Activated CD8-positive, alpha-beta memory T cell treated with anti-CD3 and anti-CD28 coated beads, Interleukin-2, amount 10 ng/mL, durations not matched to agents 7 days and 5 days (primary cell): ENCODE measurements around the gene LBH. TPM values are rescaled to one million over a fixed set of nuclear protein-coding genes. Genes with fewer than 3 reads are reported as not detected.
A peak's percentile ranks its signal among the peaks of the same experiment; 100 is the strongest.

Experiments
- ATAC-seq: fragments of 150-1000 bp; cut with Tn5 transposase; one replicate; pipeline ENCODE4 v1.10.0; 2021; ENCODE audit warnings: moderate library complexity
- CTCF ChIA-PET: fragments of 350-600 bp; sonication (Branson Sonifier 250); formaldehyde crosslinking; loops from one replicate; lab custom pipeline; 2021; ENCODE audit warnings: antibody characterized with exemption; lab: Charles Lee
- DNase-seq: peaks from one replicate; pipeline ENCODE4 v3.0.0-alpha.2; 2020
- H3K27ac Mint-ChIP-seq: one replicate; pipeline ENCODE4 v1.8.0; 2021; ENCODE audit warnings: mild to moderate bottlenecking, mixed read lengths
- H3K27me3 Mint-ChIP-seq: one replicate; pipeline ENCODE4 v1.8.0; 2021; ENCODE audit warnings: mixed read lengths
- H3K36me3 Mint-ChIP-seq: one replicate; pipeline ENCODE4 v1.8.0; 2021; ENCODE audit warnings: mild to moderate bottlenecking, mixed read lengths
- H3K4me1 Mint-ChIP-seq: one replicate; pipeline ENCODE4 v1.8.0; 2021; ENCODE audit warnings: mixed read lengths
- H3K4me3 Mint-ChIP-seq: one replicate; pipeline ENCODE4 v1.8.0; 2021; ENCODE audit warnings: mild to moderate bottlenecking, moderate library complexity, mixed read lengths
- H3K9me3 Mint-ChIP-seq: one replicate; pipeline ENCODE4 v1.8.0; 2022; ENCODE audit warnings: low read depth, mixed read lengths
- total RNA-seq, 2 experiments: library from RNA; stranded (reverse); gene quantifications; one replicate each; pipeline ENCODE4 v1.2.3, GENCODE V29; 2021

Gene LBH
- total RNA-seq, 2 experiments from 2014 or later, result 68.5 to 71.5 TPM

DNA sequence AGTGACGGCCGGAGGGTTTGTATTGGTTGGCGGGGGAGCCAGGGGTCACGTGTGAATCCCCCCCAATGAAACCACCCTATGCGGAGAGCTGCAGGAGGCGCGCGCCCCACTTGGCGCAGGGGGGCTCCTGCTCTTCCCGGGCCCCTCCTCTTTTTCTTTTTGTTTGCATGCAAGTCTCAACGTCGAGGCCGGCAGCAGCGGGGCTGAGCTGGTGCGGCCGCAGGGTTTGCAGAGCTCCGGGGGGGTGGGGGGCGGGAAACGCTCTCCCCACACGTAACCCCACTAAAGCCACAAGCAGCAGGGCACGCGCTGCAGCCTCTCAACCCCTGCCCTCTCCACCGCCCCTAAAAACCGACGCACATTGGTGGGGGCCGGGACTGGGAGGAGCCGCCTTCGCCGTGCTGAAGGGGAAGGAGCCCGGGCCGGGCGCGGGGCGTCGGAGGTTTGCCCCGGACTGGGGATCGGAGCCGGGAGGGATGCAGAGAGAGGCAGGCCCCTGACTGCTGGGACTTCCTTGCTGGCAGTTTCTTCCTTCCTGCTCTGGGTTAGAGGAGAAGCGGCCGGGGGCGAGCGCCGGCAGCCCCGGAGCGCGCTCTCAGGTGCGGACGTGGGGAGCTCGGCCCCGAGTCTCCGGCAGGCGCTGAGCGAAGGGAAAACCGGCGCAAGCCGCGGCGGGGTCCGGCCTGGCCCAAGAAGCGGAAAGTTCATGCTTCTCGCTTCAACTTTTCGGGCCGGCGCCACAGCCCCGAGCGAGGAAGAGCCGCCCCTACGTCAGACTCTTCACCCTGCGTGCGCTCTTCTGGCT is 864 bp downstream of the LBH start:
- Mint-ChIP-seq H3K36me3 (peaks cover 32% of the 10 kb centered on the region), H3K4me3 (peak overlapping the region; percentile 73), H3K9me3 (peaks cover 4% of the 10 kb centered on the region), H3K27ac (peak overlapping the region; percentile 72), H3K4me1 (peaks cover 60% of the 10 kb centered on the region), H3K27me3 (peaks cover 12% of the 10 kb centered on the region)
- peak; percentile 91 for DNase-seq
- ATAC-seq, result peak; percentile 56
- CTCF ChIA-PET, result interaction anchor here (1.0 to 3.8 kb wide), 9 partner anchors 8 to 479 kb away, joined by 3 to 23 read pairs (median 6); partner anchors contain the start of genes LCLAT1 and YPEL5

GRCh38 chr2:30232801-30233130 is 1.4 kb downstream of the LBH start:
- Mint-ChIP-seq H3K4me1 (peaks cover 60% of the 10 kb centered on the region), H3K27ac (peak overlapping the region; percentile 72), H3K27me3 (peaks cover 12% of the 10 kb centered on the region), H3K9me3 (peaks cover 4% of the 10 kb centered on the region), H3K4me3 (peak overlapping the region; percentile 73), H3K36me3 (peaks cover 38% of the 10 kb centered on the region)
- CTCF ChIA-PET, result interaction anchor here (1.0 to 3.8 kb wide), 7 partner anchors 8 to 478 kb away, joined by 3 to 23 read pairs (median 15); partner anchors contain the start of gene LCLAT1
- ATAC-seq (peak; percentile 5), DNase-seq (peak; percentile 75)

GRCh38 chr2:30233271-30234009 is 2.1 kb downstream of the LBH start:
- peak overlapping the region; percentile 73 for H3K4me3 Mint-ChIP-seq
- DNase-seq, result peak; percentile 43
- H3K27ac Mint-ChIP-seq, result peak overlapping the region; percentile 72
- peaks cover 43% of the 10 kb centered on the region for H3K36me3 Mint-ChIP-seq
- peaks cover 4% of the 10 kb centered on the region for H3K9me3 Mint-ChIP-seq
- H3K27me3 Mint-ChIP-seq, result peaks cover 12% of the 10 kb centered on the region
- no peak for ATAC-seq
- peaks cover 65% of the 10 kb centered on the region for H3K4me1 Mint-ChIP-seq
- CTCF ChIA-PET, result interaction anchor here (0.6 to 3.8 kb wide), 13 partner anchors 23 to 477 kb away, joined by 3 to 23 read pairs (median 4); partner anchors contain the start of gene LCLAT1

- ATAC-seq (no peak), DNase-seq (peak; percentile 73)
- Mint-ChIP-seq H3K27me3 (peaks cover 12% of the 10 kb centered on the region), H3K36me3 (peaks cover 50% of the 10 kb centered on the region), H3K9me3 (peaks cover 4% of the 10 kb centered on the region), H3K4me1 (peaks cover 73% of the 10 kb centered on the region), H3K27ac (peak overlapping the region; percentile 72), H3K4me3 (peak overlapping the region; percentile 73)
- CTCF ChIA-PET, result interaction anchor here (0.6 to 3.8 kb wide), 12 partner anchors 16 to 476 kb away, joined by 3 to 21 read pairs (median 4); no protein-coding TSS in a partner anchor
Observed at GRCh38 chr2:30234180-30234971, 3.0 kb downstream of the LBH start.

GRCh38 chr2:30235008-30235655 is 3.8 kb downstream of the LBH start:
- ATAC-seq (no peak), DNase-seq (peak; percentile 77)
- Mint-ChIP-seq H3K27me3 (peaks cover 8% of the 10 kb centered on the region), H3K4me3 (peak overlapping the region; percentile 73), H3K36me3 (peaks cover 58% of the 10 kb centered on the region), H3K4me1 (peaks cover 76% of the 10 kb centered on the region), H3K27ac (peak overlapping the region; percentile 72), H3K9me3 (peaks cover 4% of the 10 kb centered on the region)
- CTCF ChIA-PET, result interaction anchor here (0.9 to 3.8 kb wide), 10 partner anchors 13 to 476 kb away, joined by 3 to 21 read pairs (median 5); no protein-coding TSS in a partner anchor

GRCh38 chr2:30235859-30236535 is 4.7 kb downstream of the LBH start:
- ATAC-seq, result no peak
- Mint-ChIP-seq H3K27me3 (no peaks in the 10 kb centered on the region), H3K9me3 (peaks cover 4% of the 10 kb centered on the region), H3K4me3 (no peak overlapping the region), H3K27ac (peak overlapping the region; percentile 72), H3K4me1 (peaks cover 77% of the 10 kb centered on the region), H3K36me3 (peaks cover 65% of the 10 kb centered on the region)
- CTCF ChIA-PET, result interaction anchor here (0.8 to 3.6 kb wide), 8 partner anchors 12 to 476 kb away, joined by 3 to 21 read pairs (median 4); no protein-coding TSS in a partner anchor
- DNase-seq, result peak; percentile 57

DNA sequence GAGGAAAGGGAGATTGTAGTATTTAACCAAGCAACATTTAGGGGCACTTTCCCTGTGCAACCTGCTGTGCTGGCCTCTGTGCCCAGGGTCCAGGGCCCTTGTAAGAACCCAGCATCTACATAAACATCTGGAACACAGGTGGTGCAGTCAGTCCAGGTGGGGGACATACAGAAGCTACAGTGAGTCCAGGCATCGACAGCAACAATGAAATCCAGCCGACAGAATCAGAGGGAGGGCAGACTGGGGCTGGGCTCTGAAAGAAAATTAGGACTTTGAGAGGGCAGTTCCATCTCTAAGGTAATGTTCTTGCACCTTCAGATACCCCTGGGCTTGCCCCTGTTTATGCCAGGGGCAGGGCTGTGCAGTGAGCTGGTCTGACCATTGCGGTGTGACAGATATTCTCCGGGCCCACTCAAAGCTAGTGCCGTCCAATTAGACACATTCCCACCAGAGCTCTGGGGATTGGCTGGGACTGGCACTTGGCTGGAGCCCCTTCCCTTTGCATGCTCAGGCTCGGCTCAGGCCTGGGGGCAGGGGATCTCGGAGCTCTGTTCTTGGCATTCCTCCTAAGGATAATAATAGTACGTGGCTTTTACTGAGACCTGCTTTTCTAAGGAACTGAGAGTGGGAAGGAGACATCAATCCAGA is 5.4 kb downstream of the LBH start:
- peaks cover 68% of the 10 kb centered on the region for H3K36me3 Mint-ChIP-seq
- CTCF ChIA-PET, result interaction anchor here (0.8 to 4.5 kb wide), 8 partner anchors 11 to 475 kb away, joined by 3 to 38 read pairs (median 4); no protein-coding TSS in a partner anchor

GRCh38 chr2:30237239-30237965 is 6.1 kb downstream of the LBH start:
- no peak for ATAC-seq
- Mint-ChIP-seq H3K27ac (peak overlapping the region; percentile 63), H3K9me3 (peaks cover 4% of the 10 kb centered on the region), H3K36me3 (peaks cover 68% of the 10 kb centered on the region), H3K27me3 (no peaks in the 10 kb centered on the region), H3K4me1 (peaks cover 82% of the 10 kb centered on the region), H3K4me3 (no peak overlapping the region)
- DNase-seq, result no peak
- CTCF ChIA-PET, result interaction anchor here (0.8 to 4.5 kb wide), 10 partner anchors 11 to 474 kb away, joined by 3 to 38 read pairs (median 3); no protein-coding TSS in a partner anchor

More for the DNA sequence above, 5.4 kb downstream of the LBH start:
- ATAC-seq (no peak), DNase-seq (no peak)
- Mint-ChIP-seq H3K4me1 (peaks cover 81% of the 10 kb centered on the region), H3K27ac (peak overlapping the region; percentile 63), H3K9me3 (peaks cover 4% of the 10 kb centered on the region), H3K4me3 (no peak overlapping the region), H3K27me3 (no peaks in the 10 kb centered on the region)

DNA sequence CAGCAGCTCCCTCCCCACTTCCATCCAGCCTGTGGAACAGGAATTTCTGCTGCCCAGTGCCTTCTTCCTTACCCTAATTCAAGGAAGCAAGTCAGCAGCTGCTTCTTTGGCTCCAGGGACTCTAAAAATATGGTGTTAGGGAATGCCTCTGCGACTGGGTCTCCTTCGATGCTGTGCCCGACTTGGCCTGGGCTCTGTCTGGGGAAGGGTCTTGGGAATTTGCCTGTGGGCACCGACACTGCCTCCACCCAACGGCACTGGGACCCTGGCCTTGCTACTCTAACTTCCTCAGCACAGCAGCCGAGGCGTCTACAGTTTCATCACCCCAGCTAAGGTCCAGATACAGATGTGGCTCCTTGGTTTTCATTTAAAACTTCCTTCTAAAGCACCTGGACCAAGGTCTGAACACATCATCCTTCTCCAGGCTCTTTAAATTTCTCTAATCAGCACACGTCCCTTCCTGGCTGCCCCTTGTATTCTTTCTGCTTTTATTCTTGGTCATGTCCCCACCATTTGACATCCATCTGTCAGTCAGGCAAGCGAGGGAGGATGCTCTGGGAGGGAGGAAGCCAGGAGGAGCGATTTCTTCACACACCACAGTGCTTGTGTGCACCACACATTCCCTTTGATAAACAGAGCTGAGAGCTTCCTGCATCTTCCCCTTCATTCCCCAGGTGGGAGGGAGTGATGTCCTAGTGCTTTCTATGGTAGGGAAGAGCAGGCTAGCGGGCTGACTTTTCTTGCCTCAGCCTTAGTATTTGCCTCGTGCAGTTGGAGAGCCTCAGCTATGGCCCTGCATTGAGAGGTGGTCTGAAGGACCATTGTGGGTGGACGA is 6.8 kb downstream of the LBH start:
- ATAC-seq, result no peak
- peaks cover 85% of the 10 kb centered on the region for H3K4me1 Mint-ChIP-seq
- DNase-seq, result no peak
- peak overlapping the region; percentile 13 for H3K27ac Mint-ChIP-seq
- peaks cover 4% of the 10 kb centered on the region for H3K9me3 Mint-ChIP-seq
- H3K27me3 Mint-ChIP-seq, result no peaks in the 10 kb centered on the region
- no peak overlapping the region for H3K4me3 Mint-ChIP-seq
- CTCF ChIA-PET, result interaction anchor here (0.8 to 4.5 kb wide), 15 partner anchors 10 to 473 kb away, joined by 3 to 38 read pairs (median 4); partner anchors contain the start of gene YPEL5
- peaks cover 74% of the 10 kb centered on the region for H3K36me3 Mint-ChIP-seq

DNA sequence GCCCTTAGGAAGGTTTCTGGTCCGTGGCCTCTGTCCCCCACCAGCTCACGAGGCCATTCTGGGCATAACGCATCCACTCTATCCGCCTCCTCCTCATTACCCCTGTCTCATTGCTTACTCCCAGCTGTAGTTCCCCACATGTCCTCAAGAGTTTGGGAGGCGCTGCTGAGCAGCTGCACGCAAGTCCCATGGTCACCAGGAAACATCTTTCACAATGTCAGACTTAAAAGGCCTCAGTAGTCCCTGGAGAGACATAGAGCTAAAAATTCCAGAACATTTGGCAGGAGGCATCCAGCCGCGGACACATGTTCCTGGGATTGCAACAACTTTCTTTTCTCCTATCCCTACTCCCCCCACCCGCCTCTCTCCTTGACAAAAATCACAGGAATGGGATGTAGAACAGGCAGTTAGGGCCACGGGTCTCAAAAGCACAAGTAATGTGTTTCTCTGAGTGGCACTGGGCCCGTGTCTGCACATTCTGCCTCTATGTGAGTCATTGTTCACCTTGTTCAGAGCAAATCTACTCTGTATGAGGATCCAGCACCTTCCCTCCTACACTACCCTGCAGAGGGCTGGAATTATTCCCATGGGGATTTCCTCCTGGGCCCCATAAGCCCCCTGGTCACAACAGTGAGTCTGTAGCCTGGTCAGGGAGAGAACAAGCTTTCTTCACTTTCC is 8.1 kb downstream of the LBH start:
- H3K27ac Mint-ChIP-seq, result peak overlapping the region; percentile 50
- no peaks in the 10 kb centered on the region for H3K27me3 Mint-ChIP-seq
- ATAC-seq, result peak; percentile 35
- CTCF ChIA-PET, result interaction anchor here (0.6 to 4.5 kb wide), 28 partner anchors 8 to 472 kb away, joined by 3 to 38 read pairs (median 4); partner anchors contain the start of genes LBH and YPEL5
- peak overlapping the region; percentile 0 for H3K4me3 Mint-ChIP-seq
- H3K9me3 Mint-ChIP-seq, result peaks cover 4% of the 10 kb centered on the region
- peaks cover 72% of the 10 kb centered on the region for H3K36me3 Mint-ChIP-seq
- H3K4me1 Mint-ChIP-seq, result peaks cover 79% of the 10 kb centered on the region
- DNase-seq, result peak; percentile 79
